IPS-11a (cell line): Measurements from ENCODE around the gene CNTNAP2.

Experiments used
- H3K4me3 ChIP-seq: one replicate; pipeline ENCODE4 v1.5.1; 2013; ENCODE audit warnings: low read depth, low read length, control low read depth

CNTNAP2 gene

DNA sequence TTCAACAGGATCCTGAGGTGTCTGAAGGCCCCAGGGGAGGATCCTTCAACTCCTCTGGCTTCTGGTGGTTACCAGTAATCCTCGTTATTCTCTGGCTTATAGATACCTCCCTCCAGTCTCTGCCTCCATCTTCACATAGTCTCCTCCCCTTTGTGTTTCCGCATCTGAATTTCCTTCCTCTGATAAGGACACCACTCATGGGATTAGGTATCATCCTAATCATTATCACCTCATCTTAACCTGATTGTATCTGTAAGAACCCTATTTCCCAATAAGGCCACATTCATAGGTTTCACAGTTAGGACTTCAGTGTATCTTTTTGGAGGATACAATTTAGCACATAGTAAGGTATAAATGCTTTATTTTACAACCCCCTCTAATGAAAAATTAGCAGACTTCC is 1189.2 kb downstream of the CNTNAP2 start:
- H3K4me3 ChIP-seq = no peak overlapping the region

DNA sequence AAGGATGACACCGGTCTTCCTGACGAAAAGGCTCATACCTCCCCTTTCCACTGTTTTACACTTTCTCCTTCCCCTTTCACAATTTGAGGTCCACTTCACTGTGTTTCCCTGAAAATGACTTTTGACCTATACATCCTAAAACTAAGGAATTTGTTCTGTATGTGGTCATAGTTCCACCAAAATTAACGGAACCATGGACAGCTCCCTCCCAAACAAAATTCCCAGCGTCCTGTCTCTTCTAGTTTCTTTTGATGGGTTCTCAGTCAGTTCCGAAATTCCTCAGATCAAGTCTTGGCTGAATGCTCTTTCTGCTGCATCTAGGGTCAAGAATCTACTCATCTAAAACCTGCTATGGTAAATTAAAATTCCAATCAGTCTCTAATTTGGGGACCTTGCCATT is 1191.9 kb downstream of the CNTNAP2 start:
- no peak overlapping the region for H3K4me3 ChIP-seq

DNA sequence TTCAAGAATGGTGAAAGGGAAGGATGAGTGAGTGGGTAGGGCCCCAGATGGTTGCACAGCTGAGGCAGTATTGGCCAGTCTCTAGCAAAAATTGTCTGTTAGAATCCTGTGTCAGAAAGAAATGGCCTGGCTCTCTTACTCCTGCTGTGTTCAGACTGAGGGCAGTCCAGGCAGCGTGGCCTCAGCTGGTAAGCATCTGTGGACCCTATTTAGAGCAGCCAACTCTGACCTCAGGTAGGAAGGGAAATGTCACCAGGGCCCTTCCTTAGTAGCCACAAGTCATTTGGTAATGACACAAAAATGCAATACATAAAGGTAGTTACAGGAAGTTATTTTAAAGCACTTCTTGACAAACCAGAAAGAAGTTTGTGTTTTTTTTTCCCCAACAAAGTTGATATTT is 1194.7 kb downstream of the CNTNAP2 start:
- no peak overlapping the region for H3K4me3 ChIP-seq

DNA sequence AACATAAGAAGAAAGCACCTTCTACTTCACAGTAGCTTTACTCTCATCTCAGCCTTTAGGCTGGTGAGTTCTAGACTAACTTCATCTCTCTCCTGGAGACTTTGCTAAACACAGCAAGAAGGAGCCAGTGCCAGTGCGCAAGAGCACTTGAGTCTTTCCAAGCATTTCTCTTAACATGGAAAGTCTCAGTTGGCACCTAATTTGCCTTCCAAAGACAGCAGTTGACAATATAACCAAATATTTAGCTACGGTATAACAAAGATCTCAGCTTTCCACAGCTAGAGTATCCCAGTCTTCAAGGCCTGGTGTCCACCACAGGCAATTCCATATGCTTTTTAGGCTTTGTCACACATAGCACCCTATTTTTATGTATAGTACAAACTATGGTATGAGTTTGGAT is 1204.9 kb downstream of the CNTNAP2 start:
- H3K4me3 ChIP-seq = no peak overlapping the region

DNA sequence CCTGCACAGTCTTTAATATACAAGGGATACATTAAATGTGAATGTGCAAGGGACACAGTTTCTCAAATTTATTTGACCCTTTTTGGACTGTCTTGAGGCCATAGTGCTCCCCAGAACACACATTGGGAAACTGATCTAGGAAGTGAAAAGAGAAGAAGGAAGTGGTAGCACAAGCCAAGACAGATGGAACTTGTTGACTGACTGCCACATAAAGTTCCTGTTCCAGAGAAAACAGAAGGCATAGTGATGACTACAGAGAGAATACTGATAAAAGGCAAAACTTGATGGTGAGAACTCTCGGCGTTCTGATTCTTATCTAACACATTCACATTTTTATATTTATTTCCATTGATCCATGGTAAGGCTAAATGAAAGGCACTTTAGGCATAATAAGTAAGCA is 1216.4 kb downstream of the CNTNAP2 start:
- H3K4me3 ChIP-seq = no peak overlapping the region

DNA sequence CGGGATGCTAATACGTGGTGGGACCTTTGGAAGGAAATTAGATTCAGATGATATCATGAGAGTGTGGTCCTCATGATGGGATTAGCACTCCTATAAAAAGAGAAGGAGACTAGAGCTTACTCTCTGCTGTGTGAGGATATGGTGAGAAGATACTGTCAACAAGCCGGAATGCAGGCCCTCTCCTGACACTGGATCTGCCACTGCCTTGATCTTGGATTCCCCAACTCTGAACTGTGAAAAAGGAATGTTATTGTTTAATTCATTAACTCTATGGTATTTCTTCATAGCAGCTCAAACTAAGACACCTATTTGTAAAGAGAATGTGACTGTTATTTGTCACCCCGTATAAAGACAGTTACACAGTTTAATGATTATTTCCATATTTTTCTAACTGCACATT is 1246.5 kb downstream of the CNTNAP2 start:
- H3K4me3 ChIP-seq = no peak overlapping the region

DNA sequence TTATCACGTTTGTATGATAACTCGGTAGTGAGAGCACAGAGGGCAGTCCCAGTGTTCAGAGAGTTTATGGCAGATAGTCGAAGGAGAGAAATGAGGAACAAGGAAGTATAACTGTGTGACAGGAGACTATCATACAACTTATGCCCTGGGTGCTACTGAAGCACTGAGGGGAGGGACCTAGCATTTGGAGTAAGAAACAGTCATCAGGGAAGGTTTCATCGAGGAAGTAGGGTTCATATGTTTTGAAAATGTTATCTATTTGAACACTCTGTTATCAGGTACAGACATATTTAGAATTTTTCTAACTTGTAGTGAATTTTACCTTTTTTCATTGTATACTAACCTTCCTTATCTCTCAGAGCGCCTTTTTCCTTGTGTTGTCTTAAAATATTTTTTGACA is 1259.6 kb downstream of the CNTNAP2 start:
- no peak overlapping the region for H3K4me3 ChIP-seq

DNA sequence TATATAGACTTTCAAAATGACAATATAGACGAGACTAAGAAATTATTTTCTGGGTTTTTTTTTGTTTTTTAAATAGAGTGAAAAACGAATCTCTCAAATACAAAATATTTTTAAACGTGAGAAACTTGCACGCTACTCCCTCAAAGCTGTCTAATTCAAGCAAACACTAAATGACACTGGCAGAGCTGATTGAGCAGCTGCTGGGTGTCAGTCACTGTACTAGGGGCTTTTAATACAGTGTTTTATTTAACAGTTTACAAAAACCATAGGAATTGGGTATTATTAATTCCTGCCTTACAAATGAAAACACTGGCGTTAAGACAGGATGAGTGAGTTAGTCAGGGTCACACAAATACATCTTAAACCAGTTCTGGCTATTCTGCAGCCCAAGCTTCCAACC is 1264.3 kb downstream of the CNTNAP2 start:
- H3K4me3 ChIP-seq = no peak overlapping the region

DNA sequence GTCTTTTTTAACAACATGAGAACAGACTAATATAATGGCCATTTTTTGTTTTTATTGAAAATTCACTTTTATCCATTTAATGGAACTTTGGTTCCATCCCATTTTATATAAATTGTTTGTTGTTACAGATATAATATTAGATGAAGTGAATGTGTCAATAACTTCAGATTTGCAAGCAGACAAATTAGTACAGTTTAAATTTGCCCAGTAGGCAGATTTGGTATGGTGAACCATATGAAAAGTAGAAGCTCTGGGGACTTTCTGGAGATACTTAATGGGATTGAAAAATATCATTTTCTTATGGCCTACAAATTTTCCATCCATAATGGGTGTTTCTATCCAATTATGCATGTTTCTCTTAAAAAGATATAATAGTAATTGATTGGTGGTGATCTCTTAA is 1277.7 kb downstream of the CNTNAP2 start:
- H3K4me3 ChIP-seq = no peak overlapping the region

DNA sequence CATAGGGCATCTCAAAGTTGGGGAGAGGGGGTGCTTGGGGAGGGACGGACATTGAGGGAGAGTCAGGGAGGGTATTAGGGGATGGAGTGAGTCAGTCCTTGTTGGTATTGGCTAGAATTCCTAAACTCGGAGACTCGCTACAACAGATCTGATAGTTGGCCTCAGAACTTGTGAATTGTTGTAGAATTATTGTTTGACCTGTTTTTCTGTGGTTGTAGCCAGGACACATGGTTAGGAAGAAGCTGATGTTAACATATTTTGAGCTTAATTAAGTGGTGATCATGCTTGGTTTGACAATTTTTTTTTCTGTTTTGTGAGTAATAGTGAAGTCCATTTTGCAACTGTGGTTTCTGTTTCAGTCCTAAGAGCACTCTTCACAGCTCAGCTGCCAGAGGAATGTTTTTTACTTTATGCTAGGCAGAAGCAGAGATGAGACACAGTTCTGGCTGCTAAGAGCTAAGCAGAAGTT is 1283.7 kb downstream of the CNTNAP2 start:
- H3K4me3 ChIP-seq = no peak overlapping the region

DNA sequence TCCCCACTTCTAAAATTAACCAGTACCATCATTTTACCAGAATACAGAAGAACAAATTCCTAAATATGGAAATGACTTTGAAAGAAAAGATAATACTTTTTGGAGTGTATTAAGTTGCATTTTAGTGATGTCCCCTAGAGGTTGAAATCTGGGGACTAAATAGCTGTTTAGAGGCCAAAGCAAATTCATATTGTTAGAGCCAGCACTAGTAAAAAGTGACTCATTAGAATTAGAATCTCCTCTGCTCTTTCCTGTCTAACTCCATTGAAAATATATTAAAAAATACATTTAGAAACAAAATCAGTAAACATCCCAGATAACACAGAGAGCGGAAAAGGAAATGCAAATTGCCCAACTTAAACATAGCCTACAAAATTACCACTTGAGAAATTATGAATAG is 1284.3 kb downstream of the CNTNAP2 start:
- no peak overlapping the region for H3K4me3 ChIP-seq

DNA sequence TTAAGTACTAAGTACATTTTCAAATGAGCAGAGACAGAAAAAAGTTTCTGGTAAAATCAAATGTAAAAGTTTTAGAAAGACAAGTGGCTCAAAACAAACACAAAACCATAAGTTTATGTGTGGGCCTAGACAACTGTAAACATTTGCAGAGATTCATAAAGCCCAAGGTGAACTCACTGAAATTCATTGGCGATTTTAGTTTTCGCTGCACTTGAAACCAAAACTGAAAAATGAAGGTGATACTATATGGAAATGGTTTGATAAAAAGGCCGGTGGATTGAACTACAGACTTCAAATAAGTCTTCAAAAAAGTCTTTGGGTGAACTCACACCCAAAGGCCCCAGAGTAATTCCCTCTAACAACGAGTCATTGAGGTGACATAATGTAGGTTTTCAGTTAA is 1289.0 kb downstream of the CNTNAP2 start:
- no peak overlapping the region for H3K4me3 ChIP-seq

DNA sequence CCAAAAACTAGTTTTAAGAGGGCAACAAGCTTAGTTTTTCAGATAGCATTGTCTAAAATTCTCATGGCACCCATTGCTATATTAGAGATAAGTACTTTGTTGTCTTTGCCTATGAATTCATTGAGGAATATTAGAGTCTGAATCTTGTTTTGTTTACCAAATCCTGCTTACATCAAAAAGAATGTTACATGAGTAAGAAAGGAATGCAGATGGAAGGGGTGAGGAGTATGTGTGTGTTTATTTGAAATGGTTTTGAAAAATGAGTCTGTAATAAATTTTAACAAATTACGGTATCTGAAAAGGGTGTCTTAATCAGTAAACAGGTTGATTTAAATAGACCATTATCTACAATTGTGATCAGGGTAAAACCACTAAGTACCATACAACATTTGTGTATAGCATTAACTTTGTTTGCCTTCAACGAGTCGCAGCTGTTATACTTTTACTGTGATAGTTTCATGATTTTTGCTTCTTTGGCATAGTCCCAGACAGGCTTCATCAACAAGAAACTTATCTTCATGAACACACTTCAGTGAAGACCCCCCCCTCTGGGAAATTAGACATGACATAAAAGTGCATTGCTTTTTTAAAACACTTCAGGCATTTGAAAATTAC is 1290.0 kb downstream of the CNTNAP2 start:
- no peak overlapping the region for H3K4me3 ChIP-seq

DNA sequence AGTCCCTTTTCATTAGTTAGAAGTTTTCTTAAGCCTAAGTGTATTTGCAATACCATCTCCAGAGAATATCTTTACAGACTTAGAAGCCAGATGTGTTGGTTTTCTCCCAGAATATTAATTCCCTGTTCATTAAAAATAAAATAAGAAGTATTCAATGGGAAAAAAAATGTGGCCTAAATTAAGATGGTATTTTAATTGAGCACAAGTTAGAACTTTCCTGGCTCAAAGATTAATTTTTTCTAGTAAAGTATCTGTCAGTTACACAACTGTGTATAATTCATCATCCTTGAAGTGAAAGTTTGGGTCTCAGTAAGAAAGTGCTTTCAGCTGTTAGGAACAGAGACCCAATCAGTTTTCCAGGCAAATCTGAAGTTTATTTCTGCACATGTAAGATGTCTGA is 1294.5 kb downstream of the CNTNAP2 start:
- no peak overlapping the region for H3K4me3 ChIP-seq

DNA sequence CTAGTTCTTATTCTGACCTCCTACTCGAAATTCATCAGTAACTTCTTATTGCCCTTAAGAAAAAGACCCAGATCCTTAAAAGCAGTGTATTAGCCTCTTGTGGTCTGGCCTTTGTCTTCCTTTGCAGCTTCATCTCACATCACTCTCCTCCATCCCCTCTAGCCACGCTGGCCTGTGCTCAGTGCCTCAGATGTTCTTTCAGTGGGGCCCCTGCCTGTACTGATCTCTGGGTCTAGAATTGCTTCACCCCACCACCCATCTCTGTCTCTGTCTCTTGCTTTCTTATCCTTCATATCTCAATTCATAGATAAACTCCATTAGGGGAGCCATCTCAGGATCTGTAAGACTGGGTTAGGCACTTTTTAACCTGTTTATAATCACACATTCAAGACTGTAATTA is 1295.5 kb downstream of the CNTNAP2 start:
- H3K4me3 ChIP-seq = no peak overlapping the region

DNA sequence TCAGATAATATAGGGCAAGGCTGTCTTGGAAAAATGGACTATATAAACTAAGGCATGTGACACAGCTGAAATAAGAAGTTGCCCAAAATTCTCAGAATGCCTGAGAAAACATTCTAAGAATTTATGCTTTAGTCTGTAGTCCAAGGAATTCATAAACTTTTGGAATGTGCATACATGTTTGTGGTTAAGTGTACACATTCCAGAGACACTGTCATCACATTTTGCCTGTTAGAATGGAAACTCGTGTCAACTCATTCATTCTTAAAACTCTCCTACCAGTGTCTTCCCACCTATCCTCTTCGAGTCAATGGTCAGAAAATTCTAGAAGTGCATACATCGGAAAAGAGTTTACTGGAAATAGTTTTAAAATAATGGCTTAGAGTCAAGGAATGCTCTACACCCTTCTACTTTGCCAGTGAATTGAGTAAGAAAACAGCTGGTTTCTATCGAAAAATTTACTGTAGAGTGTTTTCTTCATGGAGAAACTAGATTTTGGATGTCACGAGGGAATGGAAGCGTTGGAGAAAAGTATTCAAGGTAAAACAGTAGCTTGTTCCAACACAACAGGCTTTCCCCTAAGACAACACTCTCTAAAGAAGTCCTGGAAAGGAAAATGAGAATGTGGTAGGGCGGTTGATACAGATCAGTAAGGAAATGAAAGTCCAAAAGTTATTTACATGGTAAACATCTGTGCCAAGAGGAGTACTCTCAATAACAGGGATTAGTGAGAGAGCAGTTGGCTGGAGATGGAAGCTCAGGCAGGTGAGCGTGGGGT is 1296.4 kb downstream of the CNTNAP2 start:
- no peak overlapping the region for H3K4me3 ChIP-seq

DNA sequence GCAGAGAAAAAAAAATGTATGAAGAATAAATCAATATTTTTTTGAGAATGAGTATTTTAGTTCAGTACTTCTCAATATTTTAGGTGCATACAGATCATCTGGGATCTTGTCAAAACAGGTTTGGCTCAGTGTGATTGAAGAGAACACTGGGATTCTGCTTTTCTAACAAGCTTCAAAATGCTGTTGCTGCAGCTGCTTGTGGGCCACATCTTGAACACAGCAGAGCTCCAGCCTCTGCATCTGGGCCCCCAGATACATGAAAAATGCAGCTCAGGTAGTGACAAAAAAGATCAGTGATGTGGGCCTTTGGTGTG is 1296.9 kb downstream of the CNTNAP2 start:
- H3K4me3 ChIP-seq = no peak overlapping the region

DNA sequence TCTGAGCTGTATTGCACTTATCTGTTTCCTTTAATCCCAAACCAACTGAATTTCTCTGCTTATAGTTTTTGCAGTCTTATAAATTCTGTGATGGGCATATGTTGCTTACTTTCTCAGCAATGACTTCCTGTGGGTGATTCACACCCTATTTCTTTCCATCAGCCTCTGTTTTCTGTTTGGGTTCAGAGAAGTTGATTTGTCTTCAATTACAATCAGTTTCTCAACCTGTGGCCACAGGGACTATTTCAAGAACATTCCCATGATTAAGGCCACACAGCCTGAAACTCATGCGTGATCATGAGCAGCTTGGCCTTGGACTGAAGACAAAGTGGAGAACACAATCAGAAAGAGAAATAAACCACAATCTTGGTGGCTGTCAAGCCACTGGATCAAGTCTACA is 1299.4 kb downstream of the CNTNAP2 start:
- no peak overlapping the region for H3K4me3 ChIP-seq

DNA sequence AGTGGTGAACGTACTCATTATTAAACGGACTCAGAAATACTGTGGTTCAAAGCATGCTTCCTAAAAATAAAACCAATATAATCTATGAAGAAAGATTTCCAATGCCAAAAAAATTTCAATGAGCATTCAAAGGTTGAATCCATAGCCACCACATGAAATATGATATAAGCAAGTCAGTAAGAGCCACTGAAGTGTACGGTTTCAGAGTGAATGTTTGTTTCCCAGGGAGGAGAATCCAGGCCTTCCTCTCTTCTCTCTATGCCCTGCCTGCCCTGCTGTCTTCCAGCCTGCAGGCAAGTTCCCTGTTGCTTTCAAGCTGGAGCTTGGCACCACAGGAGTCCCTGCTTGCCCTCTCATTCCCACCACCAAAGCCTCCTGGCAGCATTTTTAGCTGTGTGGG is 1302.4 kb downstream of the CNTNAP2 start:
- H3K4me3 ChIP-seq = no peak overlapping the region

DNA sequence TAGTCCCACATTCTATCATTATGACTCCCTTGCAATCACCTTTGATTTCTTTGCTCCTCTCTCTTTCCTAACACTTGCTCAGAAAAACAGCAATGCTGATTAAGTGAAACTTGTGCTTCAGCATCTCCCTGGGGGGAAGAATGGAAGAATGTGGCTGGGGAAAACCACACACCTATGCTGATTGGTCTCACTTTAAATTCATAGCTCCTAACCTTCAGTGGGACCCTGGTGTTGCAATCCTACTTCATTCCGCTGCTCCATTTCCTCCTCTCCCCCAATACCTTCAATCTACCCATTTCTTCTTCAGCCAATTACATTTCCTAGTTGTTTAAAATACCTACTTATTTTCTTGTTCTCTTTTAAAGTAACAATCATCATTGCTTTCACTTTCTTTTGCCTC is 1307.3 kb downstream of the CNTNAP2 start:
- no peak overlapping the region for H3K4me3 ChIP-seq

DNA sequence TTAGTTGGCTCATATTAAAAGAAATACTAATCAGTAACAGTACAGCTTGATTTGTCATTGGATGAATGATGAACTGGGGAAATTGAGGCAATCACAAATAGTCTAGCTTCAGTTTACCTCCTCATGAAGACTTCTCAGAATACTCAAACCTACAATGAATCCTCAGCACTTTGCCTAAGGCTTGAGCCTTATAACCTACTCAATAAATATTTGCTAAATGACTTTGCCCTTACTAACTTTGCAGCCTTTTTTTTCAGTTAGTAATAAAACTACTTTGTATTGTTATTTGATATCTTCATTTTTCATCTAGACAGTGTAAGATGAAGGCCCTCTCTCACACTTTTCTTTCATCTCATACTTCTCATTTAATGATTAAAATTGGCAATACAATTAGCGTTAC is 1311.5 kb downstream of the CNTNAP2 start:
- H3K4me3 ChIP-seq = no peak overlapping the region

DNA sequence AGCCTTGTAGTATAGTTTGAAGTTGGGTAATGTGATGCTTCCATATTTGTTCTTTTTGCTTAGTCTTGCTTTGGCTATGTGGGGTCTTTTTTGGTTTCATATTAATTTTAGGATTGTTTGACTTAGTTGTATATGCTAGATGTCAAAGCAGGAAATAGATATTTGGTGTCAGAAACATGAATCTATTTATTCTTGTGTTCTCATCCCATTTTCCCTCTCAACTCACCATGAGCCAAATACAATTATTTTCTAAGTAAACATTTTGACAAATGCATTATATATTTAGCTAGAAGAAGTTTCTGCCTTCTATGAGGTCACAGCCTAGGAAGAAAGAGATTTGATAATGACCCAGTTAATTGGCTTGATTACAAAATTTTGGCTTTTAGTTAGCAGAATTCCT is 1313.4 kb downstream of the CNTNAP2 start:
- H3K4me3 ChIP-seq = no peak overlapping the region

DNA sequence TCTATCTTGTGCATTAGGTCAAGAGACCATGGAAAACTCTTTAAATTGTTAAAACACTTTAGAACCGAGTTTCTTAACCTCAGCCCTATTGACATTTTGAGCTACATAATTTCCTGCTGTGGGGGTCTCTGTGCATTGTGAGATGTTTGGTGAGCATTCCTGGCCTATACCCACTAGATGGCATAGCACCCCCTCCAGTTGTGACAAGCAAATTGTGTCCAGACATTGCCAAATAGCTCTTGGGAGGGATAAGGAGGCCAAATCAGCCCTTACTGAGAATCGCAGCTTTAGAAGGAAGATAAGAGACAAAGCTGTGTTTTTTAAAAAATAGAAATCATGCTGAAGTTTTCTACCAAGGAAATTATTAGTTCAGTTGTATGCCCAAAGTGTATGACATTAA is 1315.5 kb downstream of the CNTNAP2 start:
- H3K4me3 ChIP-seq = no peak overlapping the region
